ENCODE measurements around the gene INTS6.
A peak's percentile ranks its signal among the peaks of the same experiment; 100 is the strongest.

INTS6 gene

DNA sequence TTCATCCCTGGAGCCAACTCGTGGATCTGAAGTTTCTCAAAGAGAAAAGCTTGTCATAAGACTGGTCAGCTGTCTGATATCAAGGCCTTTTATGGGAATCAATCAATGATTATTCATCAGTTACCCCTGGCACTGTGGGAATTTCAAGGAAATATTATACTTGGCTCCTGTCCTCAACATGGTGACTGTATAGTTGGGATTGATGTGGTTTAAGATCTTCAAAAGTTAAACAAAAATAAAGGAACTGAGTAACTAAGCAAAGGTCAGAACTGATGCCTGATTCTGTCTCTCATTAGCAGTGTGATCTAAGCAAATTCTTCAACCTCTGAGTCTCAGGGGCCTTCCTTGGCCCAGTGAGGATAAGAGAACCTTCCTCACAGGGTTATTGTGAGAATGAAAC lies 135.6 kb downstream of the INTS6 start:
- peak; percentile 79 for DNase-seq (ENCODE audit: low spot score)

DNA sequence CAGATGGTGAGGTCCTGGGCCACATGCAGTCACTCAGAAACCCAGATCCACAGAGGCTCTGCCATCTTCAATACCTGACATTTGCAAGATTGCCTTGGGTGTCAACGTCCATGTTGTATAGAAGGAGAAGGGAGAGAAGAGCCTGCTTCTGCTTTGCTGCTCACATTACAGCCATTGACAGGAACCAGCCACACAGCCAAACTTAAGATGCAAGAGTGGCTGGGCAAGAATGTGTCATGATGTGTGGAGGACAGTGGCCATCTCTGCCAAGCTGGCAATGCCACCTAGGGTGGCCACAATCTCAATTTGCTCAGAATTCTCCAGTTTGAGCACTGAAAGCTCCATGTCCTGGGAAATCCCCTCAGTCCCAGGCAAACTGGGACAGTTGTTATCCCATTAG lies 139.2 kb downstream of the INTS6 start:
- DNase-seq (ENCODE audit: low spot score): no peak

GRCh38 chr13:51311957-51312520 lies 140.8 kb downstream of the INTS6 start:
- no peak for DNase-seq (ENCODE audit: low spot score)

Measured in kidney tubule cell (primary cell).